Neural progenitor cell (in vitro differentiated cells): Measurements from ENCODE around the gene CUBN. TPM values are rescaled to one million over a fixed set of nuclear protein-coding genes. Genes with fewer than 3 reads are reported as not detected.

Source experiments
- DNase-seq: peaks from one replicate; pipeline ENCODE4 v3.0.0-alpha.2; 2016; ENCODE audit warnings: low spot score
- H2AFZ ChIP-seq: fragments of 200-600 bp; sonication (generic); replicated peaks from 2 replicates; pipeline ENCODE4 v1.6.1; 2016; ENCODE audit warnings: antibody characterized with exemption
- H3F3A ChIP-seq: fragments of 200-600 bp; sonication (generic); 2 replicates; pipeline ENCODE4 v1.6.1; 2016; ENCODE audit warnings: antibody characterized with exemption, low read depth
- H3K27ac ChIP-seq: fragments of 200-600 bp; sonication (generic); 2 replicates; pipeline ENCODE4 v1.5.1; 2016; ENCODE audit warnings: mild to moderate bottlenecking
- H3K27me3 ChIP-seq: fragments of 200-600 bp; sonication (generic); 2 replicates; pipeline ENCODE4 v1.6.1; 2016; ENCODE audit warnings: mild to moderate bottlenecking, moderate library complexity
- H3K36me3 ChIP-seq: fragments of 200-600 bp; sonication (generic); 2 replicates; pipeline ENCODE4 v1.5.1; 2016
- H3K4me1 ChIP-seq: fragments of 200-600 bp; sonication (generic); 2 replicates; pipeline ENCODE4 v1.6.1; 2016; ENCODE audit warnings: mixed run types
- H3K4me2 ChIP-seq: fragments of 200-600 bp; sonication (generic); 2 replicates; pipeline ENCODE4 v1.6.1; 2016
- H3K4me3 ChIP-seq: fragments of 200-600 bp; sonication (generic); 2 replicates; pipeline ENCODE4 v1.5.1; 2016
- H3K79me2 ChIP-seq: fragments of 200-600 bp; sonication (generic); 2 replicates; pipeline ENCODE4 v1.6.1; 2016; ENCODE audit warnings: low read depth
- H3K9ac ChIP-seq: fragments of 200-600 bp; sonication (generic); 2 replicates; pipeline ENCODE4 v1.6.1; 2016
- H3K9me3 ChIP-seq: fragments of 200-600 bp; sonication (generic); 2 replicates; pipeline ENCODE4 v1.5.1; 2016; ENCODE audit warnings: low read depth
- H4K20me1 ChIP-seq: fragments of 200-600 bp; sonication (generic); 2 replicates; pipeline ENCODE4 v1.6.1; 2016; ENCODE audit warnings: low read depth
- H3K27ac Mint-ChIP-seq: 3 replicates; pipeline ENCODE4 v1.8.0; 2021; ENCODE audit warnings: mixed read lengths
- H3K27me3 Mint-ChIP-seq: 2 replicates; pipeline ENCODE4 v1.8.0; 2022; ENCODE audit warnings: low read depth, mild to moderate bottlenecking, inconsistent platforms, moderate library complexity, mixed read lengths; ENCODE audit not compliant: insufficient read depth
- H3K36me3 Mint-ChIP-seq: 3 replicates; pipeline ENCODE4 v1.8.0; 2021; ENCODE audit warnings: mixed read lengths
- H3K4me1 Mint-ChIP-seq: 3 replicates; pipeline ENCODE4 v1.8.0; 2021; ENCODE audit warnings: mixed read lengths
- H3K4me3 Mint-ChIP-seq: 3 replicates; pipeline ENCODE4 v1.8.0; 2021; ENCODE audit warnings: mild to moderate bottlenecking, moderate library complexity, mixed read lengths
- H3K9me3 Mint-ChIP-seq: 3 replicates; pipeline ENCODE4 v1.8.0; 2020; ENCODE audit warnings: mixed read lengths
- EZH2 ChIP-seq: fragments of 200-600 bp; sonication (generic); IDR thresholded peaks from 2 replicates; pipeline ENCODE4 v1.6.1; 2017; ENCODE audit warnings: antibody characterized with exemption, mild to moderate bottlenecking, moderate library complexity
- EZH2phosphoT487 ChIP-seq: fragments of 200-600 bp; sonication (generic); IDR thresholded peaks from 2 replicates; pipeline ENCODE4 v1.6.1; 2017; ENCODE audit warnings: antibody characterized with exemption
- total RNA-seq: library from RNA; depleted of rRNA; stranded (reverse); fragments of >200 nt; gene quantifications from 2 replicates; pipeline ENCODE4 v1.2.3, GENCODE V29; 2015; ENCODE audit warnings: low replicate concordance
- TF ChIP-seq, protein P1 (sequence below): fragments of 200-600 bp; sonication (generic); IDR thresholded peaks from 2 replicates; pipeline ENCODE4 v1.5.1; 2017; ENCODE audit warnings: antibody characterized with exemption, mild to moderate bottlenecking

Gene CUBN
- total RNA-seq, 1 donor from 2014 or later: 2.2 TPM

- H3K4me1 ChIP-seq: no peaks in the 10 kb centered on the region
- DNase-seq: no peak
- Mint-ChIP-seq H3K27me3 (no peaks in the 10 kb centered on the region), H3K36me3 (peaks cover 2% of the 10 kb centered on the region), H3K4me1 (peaks cover 3% of the 10 kb centered on the region), H3K4me3 (no peak overlapping the region), H3K9me3 (peaks cover 5% of the 10 kb centered on the region), H3K27ac (peak overlapping the region; percentile 88)
- no peaks in the 10 kb centered on the region for H3K36me3 ChIP-seq
- H3K79me2 ChIP-seq: no peaks in the 10 kb centered on the region
- TF ChIP-seq EZH2phosphoT487: no peak
- no peak for TF ChIP-seq EZH2
- TF ChIP-seq, protein P1, sequence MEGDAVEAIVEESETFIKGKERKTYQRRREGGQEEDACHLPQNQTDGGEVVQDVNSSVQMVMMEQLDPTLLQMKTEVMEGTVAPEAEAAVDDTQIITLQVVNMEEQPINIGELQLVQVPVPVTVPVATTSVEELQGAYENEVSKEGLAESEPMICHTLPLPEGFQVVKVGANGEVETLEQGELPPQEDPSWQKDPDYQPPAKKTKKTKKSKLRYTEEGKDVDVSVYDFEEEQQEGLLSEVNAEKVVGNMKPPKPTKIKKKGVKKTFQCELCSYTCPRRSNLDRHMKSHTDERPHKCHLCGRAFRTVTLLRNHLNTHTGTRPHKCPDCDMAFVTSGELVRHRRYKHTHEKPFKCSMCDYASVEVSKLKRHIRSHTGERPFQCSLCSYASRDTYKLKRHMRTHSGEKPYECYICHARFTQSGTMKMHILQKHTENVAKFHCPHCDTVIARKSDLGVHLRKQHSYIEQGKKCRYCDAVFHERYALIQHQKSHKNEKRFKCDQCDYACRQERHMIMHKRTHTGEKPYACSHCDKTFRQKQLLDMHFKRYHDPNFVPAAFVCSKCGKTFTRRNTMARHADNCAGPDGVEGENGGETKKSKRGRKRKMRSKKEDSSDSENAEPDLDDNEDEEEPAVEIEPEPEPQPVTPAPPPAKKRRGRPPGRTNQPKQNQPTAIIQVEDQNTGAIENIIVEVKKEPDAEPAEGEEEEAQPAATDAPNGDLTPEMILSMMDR: no peak
- no peaks in the 10 kb centered on the region for H3F3A ChIP-seq
- peaks cover 3% of the 10 kb centered on the region for H3K9me3 ChIP-seq
- no peak overlapping the region for H3K27ac ChIP-seq
- H3K27me3 ChIP-seq: no peaks in the 10 kb centered on the region
- H3K4me2 ChIP-seq: no peak overlapping the region
- no peak overlapping the region for H3K4me3 ChIP-seq
- no peaks in the 10 kb centered on the region for H4K20me1 ChIP-seq
- H3K9ac ChIP-seq: no peak overlapping the region
- no peak overlapping the region for H2AFZ ChIP-seq
Measured at GRCh38 chr10:17100586-17100985, 29.0 kb downstream of the CUBN start.

DNA sequence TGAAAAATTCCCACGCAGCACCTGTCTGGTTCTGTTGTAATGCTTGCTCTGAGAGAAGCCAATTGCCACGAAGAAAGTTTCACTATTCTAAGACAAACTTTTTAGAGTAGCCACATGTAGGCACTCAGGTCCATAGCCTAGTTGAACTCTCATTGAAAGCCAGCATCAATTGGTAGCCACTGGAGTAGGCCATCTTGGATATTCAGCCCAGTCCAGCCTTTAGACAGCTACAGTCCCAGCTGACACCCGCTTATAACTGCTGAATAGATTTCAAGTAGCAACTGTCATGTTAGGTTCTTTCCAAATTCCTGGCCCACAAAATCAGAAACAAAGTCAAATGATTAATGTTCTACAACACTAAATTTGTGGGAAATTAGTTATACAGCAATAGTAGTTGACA is 31.6 kb downstream of the CUBN start:
- H3K79me2 ChIP-seq: no peaks in the 10 kb centered on the region
- TF ChIP-seq, protein P1: no peak
- TF ChIP-seq EZH2: no peak
- TF ChIP-seq EZH2phosphoT487: no peak
- no peak overlapping the region for H3K27ac ChIP-seq
- no peak overlapping the region for H3K4me2 ChIP-seq
- Mint-ChIP-seq H3K36me3 (peaks cover 6% of the 10 kb centered on the region), H3K4me3 (no peak overlapping the region), H3K27me3 (no peaks in the 10 kb centered on the region), H3K4me1 (peaks cover 3% of the 10 kb centered on the region), H3K9me3 (peaks cover 21% of the 10 kb centered on the region), H3K27ac (no peak overlapping the region)
- H3K9ac ChIP-seq: no peak overlapping the region
- H3K4me1 ChIP-seq: no peaks in the 10 kb centered on the region
- H3K4me3 ChIP-seq: no peak overlapping the region
- H2AFZ ChIP-seq: no peak overlapping the region
- peaks cover 3% of the 10 kb centered on the region for H3K9me3 ChIP-seq
- no peaks in the 10 kb centered on the region for H4K20me1 ChIP-seq
- H3F3A ChIP-seq: no peaks in the 10 kb centered on the region
- no peaks in the 10 kb centered on the region for H3K27me3 ChIP-seq
- no peaks in the 10 kb centered on the region for H3K36me3 ChIP-seq
- no peak for DNase-seq

- H2AFZ ChIP-seq: no peak overlapping the region
- H3K9ac ChIP-seq: no peak overlapping the region
- H4K20me1 ChIP-seq: no peaks in the 10 kb centered on the region
- Mint-ChIP-seq H3K9me3 (peaks cover 27% of the 10 kb centered on the region), H3K4me1 (no peaks in the 10 kb centered on the region), H3K27ac (no peak overlapping the region), H3K36me3 (peaks cover 5% of the 10 kb centered on the region), H3K4me3 (no peak overlapping the region), H3K27me3 (no peaks in the 10 kb centered on the region)
- H3K4me3 ChIP-seq: no peak overlapping the region
- H3K27me3 ChIP-seq: no peaks in the 10 kb centered on the region
- H3K4me1 ChIP-seq: no peaks in the 10 kb centered on the region
- H3F3A ChIP-seq: no peaks in the 10 kb centered on the region
- TF ChIP-seq, protein P1: no peak
- TF ChIP-seq EZH2: no peak
- TF ChIP-seq EZH2phosphoT487: no peak
- H3K9me3 ChIP-seq: peaks cover 3% of the 10 kb centered on the region
- no peak overlapping the region for H3K27ac ChIP-seq
- no peaks in the 10 kb centered on the region for H3K79me2 ChIP-seq
- no peaks in the 10 kb centered on the region for H3K36me3 ChIP-seq
- DNase-seq: no peak
- H3K4me2 ChIP-seq: no peak overlapping the region
Measured at GRCh38 chr10:17094844-17095243, 34.8 kb downstream of the CUBN start.
